ENCODE data around the gene TOP1.

Gene TOP1

DNA sequence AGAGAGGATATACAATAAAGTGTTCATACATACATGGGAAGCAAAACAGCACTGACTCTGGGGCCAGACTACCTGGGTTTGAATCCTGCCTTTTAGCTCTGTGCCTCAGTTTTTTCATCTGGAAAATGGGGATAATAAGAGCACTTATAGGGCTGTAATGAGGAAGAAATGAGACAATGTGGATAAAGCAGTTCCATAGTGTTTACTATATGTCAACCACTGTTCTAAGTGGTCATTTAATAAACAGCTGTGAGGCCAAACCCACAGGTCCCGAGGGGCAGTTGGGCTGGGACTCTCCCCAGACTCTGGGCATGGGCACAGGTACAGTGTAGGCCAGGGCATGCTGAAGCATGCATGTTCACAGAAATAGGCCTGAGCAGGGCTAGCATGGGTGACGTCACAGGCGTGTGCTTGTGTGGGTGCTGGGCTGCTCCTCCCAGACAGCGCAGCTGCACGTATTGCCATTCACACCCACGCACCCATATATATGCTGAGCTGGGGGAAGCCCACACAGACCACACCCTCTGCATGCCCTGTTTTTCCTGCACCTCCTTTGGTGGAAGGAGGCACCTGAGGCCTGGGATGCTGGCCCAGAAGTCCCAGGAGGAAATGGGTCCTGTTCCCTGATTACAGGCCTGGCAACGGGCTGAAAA is 105.2 kb downstream of the TOP1 start:
- Histone ChIP-seq H2AFZ (ENCODE audit: low read length) (no peak overlapping the region), H3K36me3 (replicated peaks; ENCODE audit: insufficient read depth, low read length) (no peaks in the 10 kb centered on the region), H3K9ac (ENCODE audit: low read length) (no peak overlapping the region), H3K27me3 (replicated peaks; ENCODE audit: insufficient read depth, low read length) (no peaks in the 10 kb centered on the region), H4K20me1 (ENCODE audit: insufficient read depth, low read length) (no peaks in the 10 kb centered on the region), H3K27ac (ENCODE audit: low read length) (no peak overlapping the region), H3F3A (ENCODE audit: insufficient read depth, low read length) (0 out of 2 replicates have a peak, but pooled peaks cover 8% of the 10 kb centered on the region), H3K4me1 (ENCODE audit: low read length) (peaks cover 4% of the 10 kb centered on the region; the same call in 1 of the 2 replicates), H3K9me2 (replicated peaks; ENCODE audit: insufficient read depth, low read length) (no peaks in the 10 kb centered on the region), H3K9me3 (replicated peaks; ENCODE audit: insufficient read depth, low read length) (no peaks in the 10 kb centered on the region), H3K4me3 (ENCODE audit: low read length) (no peak overlapping the region), H3K79me2 (ENCODE audit: low read length) (peaks cover 14% of the 10 kb centered on the region), H3K4me2 (ENCODE audit: low read depth, low read length) (no peak overlapping the region)
- DNase-seq, result no peak
- TF ChIP-seq EZH2phosphoT487 (IDR thresholded peaks at IDR 0.05; ENCODE audit: low read length), result no peak

DNA sequence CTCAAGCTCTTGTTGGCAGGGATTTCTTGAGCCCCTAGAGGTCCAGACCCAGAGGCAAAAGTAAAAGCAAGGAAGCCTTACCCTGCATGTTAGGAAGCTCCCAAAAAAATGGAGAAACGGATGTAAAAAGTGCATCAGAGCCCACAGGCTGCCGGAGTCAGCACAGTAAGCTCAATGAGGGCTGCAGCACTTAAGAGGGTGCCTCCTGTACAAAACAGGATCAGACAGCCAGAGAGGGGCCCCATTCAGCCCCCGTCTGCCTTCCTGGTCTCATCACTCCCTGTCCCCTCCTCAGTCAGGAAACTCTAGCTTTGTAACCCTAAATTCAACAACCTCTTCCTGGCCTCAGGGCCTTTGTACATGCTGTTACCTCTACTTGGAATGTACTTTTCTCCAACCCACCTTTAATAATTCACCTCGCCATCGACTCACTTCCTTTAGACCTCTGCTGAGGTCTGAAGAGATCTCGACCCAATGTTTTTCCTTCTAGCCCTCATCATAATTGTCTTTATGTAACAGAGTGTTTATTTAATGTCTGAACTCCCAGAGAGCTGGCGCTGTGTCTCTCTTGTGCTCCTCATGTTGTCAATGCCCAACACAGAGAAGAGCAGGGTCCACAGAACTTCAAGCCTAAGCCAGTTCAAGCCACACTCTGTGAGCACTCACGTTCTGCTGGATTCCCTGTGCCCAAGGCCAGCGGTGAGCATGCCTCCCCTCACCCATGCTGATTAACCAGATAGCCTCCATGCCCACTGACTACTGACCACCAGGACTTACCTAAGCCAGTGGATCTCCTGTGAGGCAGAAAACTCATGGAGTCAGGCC is 106.0 kb downstream of the TOP1 start:
- peaks cover 21% of the 10 kb centered on the region for H3K79me2 ChIP-seq (ENCODE audit: low read length)
- no peaks in the 10 kb centered on the region for H3K9me3 ChIP-seq (replicated peaks; ENCODE audit: insufficient read depth, low read length)
- TF ChIP-seq EZH2phosphoT487 (IDR thresholded peaks at IDR 0.05; ENCODE audit: low read length), result no peak
- TF ChIP-seq, protein P1, sequence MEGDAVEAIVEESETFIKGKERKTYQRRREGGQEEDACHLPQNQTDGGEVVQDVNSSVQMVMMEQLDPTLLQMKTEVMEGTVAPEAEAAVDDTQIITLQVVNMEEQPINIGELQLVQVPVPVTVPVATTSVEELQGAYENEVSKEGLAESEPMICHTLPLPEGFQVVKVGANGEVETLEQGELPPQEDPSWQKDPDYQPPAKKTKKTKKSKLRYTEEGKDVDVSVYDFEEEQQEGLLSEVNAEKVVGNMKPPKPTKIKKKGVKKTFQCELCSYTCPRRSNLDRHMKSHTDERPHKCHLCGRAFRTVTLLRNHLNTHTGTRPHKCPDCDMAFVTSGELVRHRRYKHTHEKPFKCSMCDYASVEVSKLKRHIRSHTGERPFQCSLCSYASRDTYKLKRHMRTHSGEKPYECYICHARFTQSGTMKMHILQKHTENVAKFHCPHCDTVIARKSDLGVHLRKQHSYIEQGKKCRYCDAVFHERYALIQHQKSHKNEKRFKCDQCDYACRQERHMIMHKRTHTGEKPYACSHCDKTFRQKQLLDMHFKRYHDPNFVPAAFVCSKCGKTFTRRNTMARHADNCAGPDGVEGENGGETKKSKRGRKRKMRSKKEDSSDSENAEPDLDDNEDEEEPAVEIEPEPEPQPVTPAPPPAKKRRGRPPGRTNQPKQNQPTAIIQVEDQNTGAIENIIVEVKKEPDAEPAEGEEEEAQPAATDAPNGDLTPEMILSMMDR (IDR thresholded peaks at IDR 0.05; ENCODE audit: low read length), result no peak
- no peak for TF ChIP-seq EZH2 (optimal IDR thresholded peaks at IDR 0.05; ENCODE audit: low read depth, low read length)
- no peaks in the 10 kb centered on the region for H3K36me3 ChIP-seq (replicated peaks; ENCODE audit: insufficient read depth, low read length)
- 0 out of 2 replicates have a peak, but pooled peaks cover 8% of the 10 kb centered on the region for H3F3A ChIP-seq (ENCODE audit: insufficient read depth, low read length)
- no peaks in the 10 kb centered on the region for H4K20me1 ChIP-seq (ENCODE audit: insufficient read depth, low read length)
- no peak for DNase-seq
- no peak overlapping the region for H3K27ac ChIP-seq (ENCODE audit: low read length)
- peaks cover 10% of the 10 kb centered on the region; the same call in 1 of the 2 replicates for H3K4me1 ChIP-seq (ENCODE audit: low read length)
- no peaks in the 10 kb centered on the region for H3K9me2 ChIP-seq (replicated peaks; ENCODE audit: insufficient read depth, low read length)
- H3K4me3 ChIP-seq (ENCODE audit: low read length), result no peak overlapping the region
- no peaks in the 10 kb centered on the region for H3K27me3 ChIP-seq (replicated peaks; ENCODE audit: insufficient read depth, low read length)
- H3K9ac ChIP-seq (ENCODE audit: low read length), result no peak overlapping the region
- no peak overlapping the region for H3K4me2 ChIP-seq (ENCODE audit: low read depth, low read length)
- no peak overlapping the region for H2AFZ ChIP-seq (ENCODE audit: low read length)

DNA sequence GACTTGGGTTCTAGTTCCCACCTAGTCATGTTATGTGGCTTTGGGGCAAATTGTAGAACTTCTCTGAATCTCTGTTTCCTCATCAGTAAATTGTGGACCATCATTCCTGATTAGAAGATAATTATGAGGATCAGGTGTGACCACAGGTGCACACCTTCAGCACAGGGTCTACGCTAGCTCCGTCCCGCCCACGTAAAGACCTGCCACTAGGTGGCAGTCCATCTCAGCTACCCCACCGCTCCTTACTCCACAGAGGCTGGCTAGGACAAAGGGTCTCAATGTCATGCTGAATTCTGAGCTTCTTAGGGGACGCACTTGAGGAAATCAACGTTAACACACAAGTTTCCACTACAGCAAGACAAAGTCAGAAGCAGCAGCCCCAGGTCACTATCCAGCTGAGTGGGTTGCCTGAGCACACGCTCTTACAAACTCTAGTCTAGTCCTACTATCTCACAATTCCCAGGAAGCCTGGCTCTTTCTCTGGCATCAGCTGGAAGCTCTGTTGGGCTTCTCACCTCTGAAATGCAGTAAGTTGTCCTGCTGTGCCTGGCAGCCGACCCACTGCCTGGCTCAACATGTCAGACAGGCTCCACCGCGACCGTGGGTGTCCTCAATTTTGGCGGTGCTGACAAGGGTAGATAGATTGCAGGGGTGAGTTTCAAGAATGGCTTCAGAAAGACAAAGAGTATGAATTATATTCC is 106.7 kb downstream of the TOP1 start:
- H3K27ac ChIP-seq (ENCODE audit: low read length), result no peak overlapping the region
- H3K9ac ChIP-seq (ENCODE audit: low read length), result no peak overlapping the region
- no peaks in the 10 kb centered on the region for H3K27me3 ChIP-seq (replicated peaks; ENCODE audit: insufficient read depth, low read length)
- 0 out of 2 replicates have a peak, but pooled peaks cover 8% of the 10 kb centered on the region for H3F3A ChIP-seq (ENCODE audit: insufficient read depth, low read length)
- peaks cover 29% of the 10 kb centered on the region for H3K79me2 ChIP-seq (ENCODE audit: low read length)
- no peak overlapping the region for H3K4me2 ChIP-seq (ENCODE audit: low read depth, low read length)
- H3K9me3 ChIP-seq (replicated peaks; ENCODE audit: insufficient read depth, low read length), result no peaks in the 10 kb centered on the region
- no peak overlapping the region for H3K4me3 ChIP-seq (ENCODE audit: low read length)
- H4K20me1 ChIP-seq (ENCODE audit: insufficient read depth, low read length), result no peaks in the 10 kb centered on the region
- DNase-seq, result peak; percentile 62
- H3K9me2 ChIP-seq (replicated peaks; ENCODE audit: insufficient read depth, low read length), result no peaks in the 10 kb centered on the region
- no peaks in the 10 kb centered on the region for H3K36me3 ChIP-seq (replicated peaks; ENCODE audit: insufficient read depth, low read length)
- H3K4me1 ChIP-seq (ENCODE audit: low read length), result peaks cover 14% of the 10 kb centered on the region; the same call in 1 of the 2 replicates
- H2AFZ ChIP-seq (ENCODE audit: low read length), result no peak overlapping the region
- TF ChIP-seq, protein P1 (IDR thresholded peaks at IDR 0.05; ENCODE audit: low read length), result peak; percentile 94
- no peak for TF ChIP-seq EZH2phosphoT487 (IDR thresholded peaks at IDR 0.05; ENCODE audit: low read length)
